A204.1 (cell line): ENCODE results near the gene LTN1.

Experiments
- FAIRE-seq: peaks from 2 replicates; lab custom pipeline; 2012; peaks lifted over from hg19 to GRCh38; lab: Jason Lieb, UNC

The LTN1 gene

GRCh38 chr21:28882345-28882744, 110.3 kb downstream of the LTN1 start:
- FAIRE-seq = no peak
